Effector CD4-positive, alpha-beta T cell (primary cell): ENCODE measurements around the gene CCDC178.
"Not testable (repeated sequence)": the region's sequence is repeated elsewhere in the genome, so short reads cannot be mapped to it uniquely, and the experiment has no call there.

Source experiments
- DNase-seq: peaks from one replicate; pipeline ENCODE4 v3.0.0-alpha.2; 2020

The CCDC178 gene

DNA sequence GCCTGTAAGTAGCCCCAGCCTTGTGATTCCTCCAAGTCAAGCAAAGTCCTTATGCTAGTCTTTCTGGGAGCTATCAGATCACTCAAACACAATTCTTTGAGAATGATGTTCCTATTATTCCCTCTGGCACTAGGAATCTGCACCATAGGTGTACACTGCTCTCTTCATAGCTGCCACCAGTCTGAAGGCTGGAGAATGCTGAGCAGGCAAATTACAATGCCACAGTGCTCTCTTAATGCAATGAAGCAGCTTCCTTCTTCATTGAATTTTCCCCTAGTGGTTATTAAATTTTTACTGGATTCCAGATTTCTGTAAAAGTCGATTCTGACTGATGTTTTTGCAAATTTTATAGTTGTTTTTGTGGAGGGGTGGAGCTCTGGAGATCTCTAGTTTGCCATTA lies 84.8 kb downstream of the CCDC178 start:
- no peak for DNase-seq

DNA sequence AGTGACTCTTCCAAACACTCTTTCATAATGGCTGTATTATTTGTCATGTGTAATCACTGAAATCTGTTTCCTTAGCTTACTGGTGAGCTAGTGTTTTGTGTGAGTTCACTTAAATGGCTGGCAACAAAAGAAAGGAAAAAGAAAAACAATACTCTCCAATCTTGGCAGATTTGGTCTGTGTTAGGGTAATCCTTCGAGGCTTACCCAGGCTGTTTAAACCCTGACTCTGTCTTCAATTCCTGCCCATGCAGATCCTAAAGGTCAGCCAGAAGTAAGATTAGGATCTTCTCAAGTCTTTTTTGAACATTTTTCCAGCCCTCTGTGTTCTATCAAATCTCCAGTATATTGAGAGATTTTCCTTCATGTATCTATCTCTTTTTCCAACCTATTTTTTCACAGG lies 85.3 kb downstream of the CCDC178 start:
- no peak for DNase-seq

DNA sequence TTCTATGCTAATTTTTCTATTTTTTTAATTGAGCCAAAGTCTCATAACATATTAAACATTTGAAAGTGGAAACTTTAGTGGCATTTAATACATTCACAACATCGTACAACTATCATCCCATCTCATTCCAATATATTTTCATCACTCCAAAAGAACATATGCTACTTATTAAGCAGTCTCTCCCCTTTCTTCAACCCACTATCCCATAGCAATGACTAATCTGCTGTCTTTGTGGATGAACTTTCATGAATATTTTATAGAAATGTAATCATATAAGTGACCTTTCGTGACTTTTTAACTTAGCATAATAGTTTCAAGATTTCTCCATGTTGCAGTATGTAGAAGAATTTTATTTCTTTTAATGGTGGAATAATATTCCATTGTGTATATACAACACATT lies 90.3 kb downstream of the CCDC178 start:
- no peak for DNase-seq

DNA sequence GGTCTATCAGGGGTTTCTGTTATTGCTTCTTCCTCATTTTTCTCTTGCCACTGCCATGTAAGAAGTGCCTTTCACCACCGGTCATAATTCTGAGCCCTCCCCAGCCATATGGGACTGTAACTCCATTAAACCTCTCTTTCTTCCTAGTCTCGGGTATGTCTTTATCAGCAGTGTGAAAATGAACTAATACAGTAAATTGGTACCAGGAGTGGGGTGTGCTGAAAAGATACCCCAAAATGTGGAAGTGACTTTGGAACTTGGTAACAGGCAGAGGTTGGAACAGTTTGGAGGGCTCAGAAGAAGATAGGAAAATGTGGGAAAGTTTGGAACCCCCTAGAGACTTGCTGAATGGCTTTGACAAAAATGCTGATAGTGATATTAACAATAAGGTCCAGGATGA lies 100.8 kb downstream of the CCDC178 start:
- DNase-seq, result not testable (repeated sequence)

DNA sequence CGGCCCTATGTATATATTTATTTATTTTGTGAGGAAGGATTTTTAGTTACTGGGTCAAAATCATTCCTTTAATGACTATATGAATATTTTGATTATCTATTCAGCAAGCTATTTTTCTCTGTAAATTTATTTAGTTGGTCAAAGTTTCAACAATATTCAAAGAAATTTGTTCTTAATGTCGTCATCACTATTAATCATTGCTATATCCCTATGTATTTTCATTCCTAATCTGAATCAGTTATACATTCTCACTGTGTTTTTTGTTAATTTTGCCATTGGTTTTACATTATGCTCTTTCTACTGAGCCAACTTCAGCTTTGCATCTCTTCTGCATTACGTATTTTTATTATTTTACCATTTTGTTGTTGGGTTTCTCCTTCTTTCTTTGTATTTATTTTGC lies 105.7 kb downstream of the CCDC178 start:
- no peak for DNase-seq

DNA sequence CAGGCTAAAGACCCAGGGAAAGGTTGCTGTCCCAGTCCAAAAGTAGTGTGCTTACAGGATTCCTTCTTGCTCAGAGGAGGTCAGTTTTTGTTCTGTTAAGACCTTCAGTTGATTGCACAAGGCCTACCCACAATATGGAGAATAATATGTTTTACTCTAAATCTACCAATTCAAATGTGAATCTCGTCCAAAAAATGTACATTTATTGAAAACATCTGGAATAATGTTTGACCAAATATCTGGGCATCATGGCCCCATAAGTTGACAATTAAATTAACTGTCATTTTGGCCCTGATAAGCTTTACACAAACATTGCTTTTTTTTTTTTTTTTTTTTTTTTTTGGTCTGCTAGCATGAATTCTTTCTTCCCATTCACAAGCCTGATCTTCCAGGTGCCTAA lies 109.8 kb downstream of the CCDC178 start:
- no peak for DNase-seq

DNA sequence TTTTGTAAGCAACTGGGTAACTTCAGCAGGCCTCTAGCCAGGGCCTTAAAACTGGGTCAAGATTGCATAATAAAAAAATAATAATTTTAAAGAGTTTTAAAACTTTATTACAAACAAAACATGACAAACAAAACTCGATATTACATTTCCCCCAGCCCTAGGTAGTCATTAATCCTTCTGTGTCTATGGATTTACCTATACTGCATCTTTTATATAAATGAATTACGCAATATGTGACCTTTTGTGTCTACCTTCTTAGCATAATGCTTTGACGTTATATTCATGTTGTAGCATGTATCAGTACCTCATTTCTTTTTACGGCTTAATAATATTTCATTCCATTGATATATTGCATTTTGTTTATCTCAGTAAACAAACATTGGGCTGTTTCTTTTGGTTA lies 113.5 kb downstream of the CCDC178 start:
- no peak for DNase-seq

DNA sequence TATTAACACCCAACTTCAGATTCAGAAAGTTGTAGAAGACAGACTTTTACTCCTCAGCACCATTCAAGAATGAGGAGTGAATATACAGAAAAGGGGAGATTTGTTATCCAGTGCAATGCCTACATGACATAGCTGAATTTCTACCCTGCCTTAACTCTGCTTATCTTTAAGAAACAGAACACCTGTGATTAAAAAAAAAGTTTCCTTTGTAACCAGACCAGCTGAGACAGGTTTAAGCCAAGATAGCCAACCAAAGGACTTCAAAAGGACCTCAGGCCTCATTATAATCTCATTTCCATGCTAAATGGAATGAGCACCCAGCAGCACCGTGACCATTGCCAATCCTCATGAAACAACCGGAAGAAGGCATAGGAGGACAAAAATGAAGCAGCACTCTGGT lies 122.9 kb downstream of the CCDC178 start:
- no peak for DNase-seq

DNA sequence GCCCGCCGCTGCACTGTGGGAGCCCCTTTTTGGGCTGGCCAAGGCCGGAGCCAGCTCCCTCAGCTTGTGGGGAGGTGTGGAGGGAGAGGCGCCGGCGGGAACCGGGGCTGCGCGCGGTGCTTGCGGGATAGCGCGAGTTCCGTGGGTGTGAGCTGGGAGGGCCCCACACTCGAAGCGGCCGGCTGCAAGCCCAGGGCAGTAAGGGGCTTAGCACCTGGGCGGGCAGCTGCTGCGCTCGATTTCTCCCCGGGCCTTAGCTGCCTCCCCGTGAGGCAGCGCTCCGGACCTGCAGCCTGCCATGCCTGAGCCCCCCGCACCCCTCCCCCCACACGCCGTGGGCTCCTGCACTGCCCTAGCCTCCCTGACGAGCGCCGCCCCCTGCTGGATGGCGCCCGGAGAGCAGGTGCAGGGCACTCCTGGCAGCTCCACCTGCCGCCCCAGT lies 124.4 kb downstream of the CCDC178 start:
- no peak for DNase-seq

DNA sequence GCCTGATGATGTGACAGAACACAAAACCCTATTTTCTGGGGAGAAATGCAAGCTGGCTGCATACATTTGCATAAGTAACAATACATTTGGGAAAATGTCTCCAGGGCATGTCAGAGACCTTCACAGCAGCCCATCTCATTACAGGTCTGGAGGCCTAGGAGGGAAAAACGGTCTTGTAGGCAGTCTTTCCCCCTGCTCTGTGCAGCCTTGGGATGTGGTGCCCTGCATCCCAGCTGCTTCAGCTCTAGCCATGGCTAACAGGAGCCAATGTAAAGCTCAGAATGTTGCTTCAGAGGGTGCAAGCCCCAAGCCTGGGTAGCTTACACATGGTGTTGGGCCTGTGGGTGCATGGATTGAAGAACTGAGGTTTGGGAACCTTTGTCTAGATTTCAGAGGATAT lies 133.0 kb downstream of the CCDC178 start:
- no peak for DNase-seq

DNA sequence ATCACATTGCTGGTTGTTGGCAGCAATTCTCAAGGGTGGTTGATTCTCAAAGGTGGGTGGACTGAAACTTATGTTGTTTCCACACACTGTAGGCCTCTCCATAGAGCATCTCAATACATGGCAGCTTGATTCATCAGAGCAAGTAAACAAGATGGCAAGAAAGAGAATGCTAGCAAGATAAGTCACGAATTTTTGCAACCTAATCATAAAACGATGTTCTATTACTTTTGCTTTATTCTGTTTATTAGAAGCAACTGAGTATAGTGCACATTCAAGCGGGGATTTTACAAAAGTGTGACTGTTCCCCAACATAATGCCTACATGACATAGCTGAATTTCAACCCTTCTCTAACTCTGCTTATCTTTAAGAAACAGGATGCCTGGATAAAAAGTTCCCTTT lies 136.2 kb downstream of the CCDC178 start:
- DNase-seq, result no peak

DNA sequence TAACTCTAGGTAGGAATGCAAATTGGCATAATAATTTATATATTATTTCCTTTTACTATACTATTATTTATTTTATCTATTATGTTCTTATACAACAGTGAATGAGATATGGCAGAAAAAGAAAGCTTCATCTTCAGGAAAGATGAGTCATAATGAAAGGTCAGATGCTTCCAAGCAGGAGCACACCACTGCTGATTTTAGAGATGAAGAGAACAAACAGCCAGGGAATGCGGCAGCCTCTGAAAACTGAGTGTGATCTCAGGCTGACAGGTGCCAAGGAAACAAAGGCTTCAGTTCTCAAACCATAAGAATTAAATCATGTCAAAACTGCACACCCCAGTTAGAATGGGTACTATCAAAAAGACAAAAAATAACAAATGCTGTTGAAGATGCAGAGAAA lies 149.0 kb downstream of the CCDC178 start:
- no peak for DNase-seq

DNA sequence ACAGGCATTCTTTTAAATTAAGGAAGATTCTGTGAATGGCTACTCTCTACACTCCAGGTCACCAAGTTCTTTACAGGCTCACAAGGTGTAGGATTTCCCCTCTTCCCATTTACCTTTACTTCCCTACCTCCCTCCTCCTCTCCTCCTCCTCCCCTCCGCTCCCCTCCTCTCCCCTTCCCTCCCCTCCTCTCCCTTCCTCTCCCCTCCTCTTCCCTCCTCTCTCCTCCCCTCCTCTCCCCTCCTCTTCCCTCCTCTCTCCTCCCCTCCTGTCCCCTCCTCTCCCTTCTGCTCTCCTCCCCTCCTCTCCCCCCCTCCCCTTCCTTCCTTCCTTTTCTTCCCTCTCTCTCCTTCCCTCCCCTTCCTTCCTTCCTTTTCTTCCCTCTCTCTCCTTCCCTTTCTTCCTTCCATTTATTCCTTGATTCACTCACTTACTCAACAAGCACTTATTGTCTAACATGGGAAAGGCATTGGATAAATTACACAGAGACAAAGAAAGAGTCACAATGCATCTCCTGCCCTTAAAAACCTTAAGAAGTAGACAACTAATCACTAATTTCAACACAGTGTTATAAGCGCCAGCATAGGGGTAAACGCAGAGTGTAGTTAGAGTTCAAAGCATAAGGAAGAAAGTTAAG lies 152.3 kb downstream of the CCDC178 start:
- no peak for DNase-seq

DNA sequence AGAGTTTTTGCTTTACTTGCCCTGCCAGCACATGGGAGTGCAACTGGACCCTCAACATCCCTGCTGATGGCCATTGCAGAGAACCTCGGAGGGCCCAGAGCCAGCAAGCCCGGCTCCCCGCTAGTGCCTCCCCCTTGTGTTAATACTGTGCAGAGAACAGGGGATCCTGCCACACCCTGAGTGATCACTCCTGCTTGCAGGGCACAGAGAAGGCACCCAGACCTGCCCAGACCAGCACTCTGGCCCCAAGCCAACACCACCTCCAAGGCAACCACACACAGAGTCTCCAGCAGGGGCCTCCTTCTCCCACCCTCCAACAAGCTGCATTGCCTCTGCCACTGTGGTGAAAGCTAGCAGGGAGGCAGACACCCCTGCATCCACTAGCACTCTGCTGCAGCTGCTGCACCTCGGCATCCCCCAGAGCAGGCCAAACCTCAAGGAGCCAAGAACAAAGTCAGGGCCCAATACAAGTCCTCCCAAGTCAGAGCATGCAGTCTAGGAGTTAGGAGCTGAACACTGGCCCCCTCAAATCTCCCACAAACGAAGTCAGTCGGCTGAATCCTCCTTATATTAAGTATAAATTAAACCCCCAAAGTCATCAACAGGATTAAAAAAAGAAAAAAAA lies 157.7 kb downstream of the CCDC178 start:
- DNase-seq, result no peak

DNA sequence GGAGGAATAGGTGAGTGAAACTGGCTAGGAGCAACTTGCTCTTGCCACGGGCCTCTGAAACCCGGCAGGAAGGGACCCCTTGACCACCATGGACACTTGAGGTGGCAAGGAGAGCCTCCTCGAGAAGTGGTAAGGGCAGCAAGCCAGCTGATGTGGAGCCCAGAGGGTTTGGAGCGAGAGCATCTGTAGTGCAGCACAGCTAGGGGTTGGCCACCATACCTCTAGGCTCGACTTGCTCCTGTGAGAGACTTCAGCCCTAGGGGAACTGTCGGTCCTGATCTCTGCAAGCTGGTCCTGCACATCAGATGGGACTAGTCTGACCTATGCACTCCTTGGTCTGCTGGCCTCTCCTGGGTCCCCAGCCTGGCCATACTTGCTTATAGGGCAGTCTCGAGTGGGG lies 158.4 kb downstream of the CCDC178 start:
- DNase-seq, result no peak

DNA sequence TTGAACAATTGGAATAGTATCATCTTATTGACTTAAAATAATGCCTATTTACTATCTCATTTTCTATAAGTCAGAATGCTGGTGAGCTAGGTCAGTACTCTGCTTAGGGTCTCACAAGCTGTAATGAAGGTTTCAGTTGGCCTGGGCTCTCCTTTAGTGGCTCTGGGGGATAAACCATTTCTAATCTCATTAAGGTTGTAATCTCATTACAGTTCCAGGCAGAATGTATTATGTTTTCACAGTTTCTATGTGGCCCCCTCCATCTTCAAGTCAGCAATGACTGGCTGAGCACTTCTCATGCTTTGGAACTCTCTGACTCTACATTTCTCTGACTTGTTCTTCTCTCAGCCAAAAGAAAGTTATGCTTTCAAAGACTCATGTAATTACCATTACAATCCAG lies 163.1 kb downstream of the CCDC178 start:
- no peak for DNase-seq

DNA sequence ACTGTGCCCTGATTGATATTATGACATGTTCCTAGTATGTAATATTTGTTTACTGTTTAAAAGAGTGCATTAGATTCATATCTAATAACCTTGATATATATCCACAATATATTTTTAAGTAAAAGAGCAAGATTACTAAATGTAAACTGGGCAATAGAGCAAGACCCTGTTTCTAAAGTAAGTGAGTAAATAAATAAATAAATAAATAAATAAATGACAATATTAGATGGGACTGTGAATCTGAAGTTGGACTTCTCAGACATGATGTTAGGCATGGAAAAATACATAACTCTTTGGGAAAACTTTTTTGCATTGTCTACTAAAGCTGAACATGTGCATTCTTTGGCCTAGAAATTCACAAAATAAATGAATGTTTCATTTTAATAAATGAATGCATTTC lies 164.7 kb downstream of the CCDC178 start:
- DNase-seq, result no peak

DNA sequence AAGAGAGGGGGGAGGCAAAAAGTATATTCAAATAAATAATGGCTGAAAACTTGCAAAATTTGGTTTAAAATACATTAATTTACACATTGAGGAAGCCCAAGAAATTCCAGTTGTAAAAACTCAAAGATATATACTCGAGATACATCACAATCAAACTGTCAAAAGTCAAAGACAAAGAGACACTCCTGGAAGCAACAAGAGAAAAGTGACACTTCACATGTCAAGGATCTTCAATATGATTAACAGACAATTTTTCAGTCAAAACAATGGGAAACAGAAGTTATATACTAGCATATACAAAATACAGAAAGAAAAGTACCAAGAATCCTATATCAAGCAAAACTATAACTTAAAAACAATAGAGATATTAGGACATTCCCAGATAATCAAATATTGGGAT lies 170.2 kb downstream of the CCDC178 start:
- no peak for DNase-seq

DNA sequence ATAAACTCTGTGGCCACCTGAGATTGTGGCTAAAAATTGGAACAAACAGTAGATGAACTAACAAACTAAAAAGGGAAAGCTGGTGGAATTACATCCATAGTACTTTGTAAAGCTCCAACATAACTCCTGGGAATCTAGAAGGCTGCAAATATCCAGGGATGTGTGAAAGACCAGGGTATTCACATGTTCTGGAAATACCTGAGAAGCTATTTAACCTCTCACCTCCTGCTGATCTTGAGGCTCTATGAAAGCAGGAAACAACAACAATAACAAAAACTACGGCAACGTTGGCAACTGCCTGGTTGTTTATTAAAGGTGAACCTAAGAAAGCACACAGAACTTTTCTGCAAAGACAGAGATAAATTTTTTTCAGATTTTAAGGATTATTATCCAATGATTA lies 171.3 kb downstream of the CCDC178 start:
- no peak for DNase-seq

DNA sequence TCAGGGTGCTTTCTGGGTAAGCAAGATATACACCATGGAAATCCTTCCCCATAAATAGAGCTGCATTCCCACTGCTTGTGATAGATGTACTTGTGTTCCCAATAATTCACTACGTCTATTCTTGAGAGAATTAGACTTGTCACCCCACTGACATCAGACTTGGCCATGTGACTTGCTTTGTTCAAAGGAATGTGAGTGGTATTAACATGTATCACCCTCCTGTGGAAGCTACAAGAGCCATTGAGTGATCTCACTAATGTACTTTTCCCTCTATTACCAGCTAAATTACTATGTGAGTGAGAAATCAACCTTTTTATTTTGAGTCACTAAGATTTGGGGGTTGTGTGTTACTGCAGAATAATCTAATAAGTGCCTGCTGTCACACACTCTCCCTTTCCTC lies 176.0 kb downstream of the CCDC178 start:
- DNase-seq, result no peak

DNA sequence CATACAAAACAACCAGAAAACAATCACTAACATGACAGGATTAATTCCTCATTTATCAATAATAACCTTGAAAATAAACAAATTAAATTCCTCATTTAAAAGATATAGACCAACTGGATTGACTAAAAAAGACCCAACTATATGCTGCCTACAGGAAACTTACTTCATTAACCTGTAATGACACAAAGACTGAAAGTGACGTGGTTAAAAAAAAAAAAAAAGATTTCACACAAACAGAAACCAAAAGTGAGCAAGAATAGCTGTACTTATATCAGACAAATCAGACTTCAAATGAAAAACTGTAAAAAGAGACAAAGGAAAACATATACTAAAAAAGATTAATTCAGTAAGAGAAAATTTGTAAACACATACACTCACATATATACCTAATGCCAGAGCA lies 201.2 kb downstream of the CCDC178 start:
- DNase-seq, result no peak

DNA sequence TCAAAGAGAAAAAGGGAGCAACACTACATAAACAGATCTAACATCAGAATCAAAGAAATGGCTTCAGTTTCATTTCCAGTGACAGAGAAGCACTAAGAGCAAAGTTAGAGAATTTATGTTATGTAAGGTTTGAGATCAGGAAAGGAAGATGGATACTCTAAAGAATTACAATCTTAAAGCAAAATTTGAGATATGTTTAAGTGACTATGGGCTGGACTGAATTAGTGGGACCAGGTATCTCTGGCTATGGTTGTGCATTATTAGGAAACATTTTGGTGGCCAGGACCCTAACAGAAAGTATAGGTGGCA lies 208.2 kb downstream of the CCDC178 start:
- no peak for DNase-seq

DNA sequence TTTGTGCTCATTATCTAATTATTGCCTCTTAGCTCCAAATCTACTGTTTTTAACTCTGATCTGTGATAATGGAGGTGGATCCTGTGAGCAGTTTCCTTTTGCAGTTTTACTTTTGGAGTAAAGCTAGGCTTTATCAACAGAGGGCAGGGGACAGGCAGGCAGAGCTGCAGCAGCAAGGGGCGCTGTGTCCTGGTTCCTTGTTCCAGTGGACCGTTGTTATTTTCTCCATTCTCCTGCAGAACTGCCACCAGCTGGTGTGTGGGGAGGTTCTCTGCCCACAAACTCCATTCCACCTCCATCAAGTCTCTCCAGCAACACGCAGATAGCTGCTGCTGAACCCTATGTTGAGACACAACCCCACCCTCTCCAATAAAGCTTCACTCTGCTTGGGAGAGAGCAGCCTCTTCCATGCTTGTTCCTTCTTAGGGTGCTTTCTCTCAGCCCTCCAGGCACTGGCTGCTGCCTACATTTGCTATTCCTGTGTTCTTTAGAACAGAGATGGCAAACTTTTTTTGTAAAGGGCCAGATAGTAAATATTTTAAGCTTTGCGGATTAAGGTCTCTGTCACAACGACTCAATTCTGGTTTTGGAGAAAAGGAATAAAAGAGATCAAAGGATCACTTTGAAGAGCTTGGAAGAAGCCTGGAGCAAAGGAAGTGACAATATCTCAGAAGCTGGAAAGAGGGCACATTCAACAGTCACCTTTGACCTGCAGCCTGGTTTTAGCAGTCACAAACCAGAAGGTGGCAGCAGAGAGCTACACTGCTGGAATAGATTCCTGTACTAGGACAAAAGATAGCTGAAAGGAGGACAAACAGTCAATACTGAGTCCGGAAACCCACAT lies 208.8 kb downstream of the CCDC178 start:
- DNase-seq, result no peak

DNA sequence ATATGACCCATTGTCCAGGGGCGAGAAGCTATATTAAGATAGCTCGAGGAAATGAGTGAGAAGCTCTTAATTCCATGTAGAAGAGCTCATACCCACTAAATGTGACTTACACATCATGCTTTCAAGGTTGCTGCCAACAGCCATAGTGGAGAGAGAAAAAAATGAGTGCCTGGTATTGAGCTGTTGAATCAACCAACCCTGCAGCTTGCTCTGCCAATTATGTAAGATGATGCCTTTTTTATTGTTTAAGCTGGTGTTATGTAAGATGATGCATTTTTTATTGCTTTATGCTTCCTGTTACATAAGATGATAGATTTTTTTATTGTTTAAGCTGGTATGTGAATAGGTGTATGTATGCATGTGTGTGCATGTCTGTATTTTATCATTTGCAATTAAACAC lies 228.2 kb downstream of the CCDC178 start:
- no peak for DNase-seq
